WTC11 (cell line): ENCODE results near the gene RAPGEF1.

Source experiments
- FOXJ3 ChIP-seq: sonication (generic); formaldehyde crosslinking; IDR thresholded peaks from 2 replicates; pipeline ENCODE4 v1.9.0; 2021; ENCODE audit warnings: missing genetic modification reagents, mild to moderate bottlenecking, borderline replicate concordance
- NR3C1 ChIP-seq: sonication (generic); formaldehyde crosslinking; conservative IDR thresholded peaks from 2 replicates; pipeline ENCODE4 v1.8.1; 2023; ENCODE audit warnings: low read depth, mild to moderate bottlenecking, missing genetic modification reagents
- SMAD4 ChIP-seq: sonication (generic); formaldehyde crosslinking; IDR thresholded peaks from 2 replicates; pipeline ENCODE4 v1.8.0; 2022; ENCODE audit warnings: mild to moderate bottlenecking, missing genetic modification reagents
- TEAD4 ChIP-seq: sonication (generic); formaldehyde crosslinking; IDR thresholded peaks from 2 replicates; pipeline ENCODE4 v1.8.0; 2022; ENCODE audit warnings: mild to moderate bottlenecking, missing genetic modification reagents
- TF ChIP-seq, protein P1 (sequence below): sonication (generic); formaldehyde crosslinking; IDR thresholded peaks from 2 replicates; pipeline ENCODE4 v1.8.0; 2022; ENCODE audit warnings: missing genetic modification reagents
- TF ChIP-seq, protein P2 (sequence below): sonication (generic); formaldehyde crosslinking; IDR thresholded peaks from 2 replicates; pipeline ENCODE4 v1.8.1; 2022; ENCODE audit warnings: low read depth, missing genetic modification reagents, borderline replicate concordance
- TF ChIP-seq, protein P3 (sequence below): sonication (generic); formaldehyde crosslinking; IDR thresholded peaks from 2 replicates; pipeline ENCODE4 v1.8.1; 2022; ENCODE audit warnings: mild to moderate bottlenecking, moderate library complexity, missing genetic modification reagents
- TF ChIP-seq, protein P4 (sequence below): sonication (generic); formaldehyde crosslinking; IDR thresholded peaks from 2 replicates; pipeline ENCODE4 v1.8.1; 2023; ENCODE audit warnings: mild to moderate bottlenecking, missing genetic modification reagents, moderate library complexity
- TF ChIP-seq, protein P5 (sequence below): fragments of 200-600 bp; IDR thresholded peaks from 2 replicates; pipeline ENCODE4 v1.8.0; 2022; ENCODE audit warnings: antibody characterized with exemption
- TF ChIP-seq, protein P6 (sequence below): sonication (generic); formaldehyde crosslinking; IDR thresholded peaks from 2 replicates; pipeline ENCODE4 v1.8.0; 2022; ENCODE audit warnings: mild to moderate bottlenecking, missing genetic modification reagents
- TF ChIP-seq, protein P7 (sequence below): sonication (generic); formaldehyde crosslinking; IDR thresholded peaks from 2 replicates; pipeline ENCODE4 v1.8.0; 2022; ENCODE audit warnings: mild to moderate bottlenecking, missing genetic modification reagents
- TF ChIP-seq, protein P8 (sequence below): sonication (generic); formaldehyde crosslinking; IDR thresholded peaks from 2 replicates; pipeline ENCODE4 v1.8.0; 2022; ENCODE audit warnings: mild to moderate bottlenecking, missing genetic modification reagents

DNA sequence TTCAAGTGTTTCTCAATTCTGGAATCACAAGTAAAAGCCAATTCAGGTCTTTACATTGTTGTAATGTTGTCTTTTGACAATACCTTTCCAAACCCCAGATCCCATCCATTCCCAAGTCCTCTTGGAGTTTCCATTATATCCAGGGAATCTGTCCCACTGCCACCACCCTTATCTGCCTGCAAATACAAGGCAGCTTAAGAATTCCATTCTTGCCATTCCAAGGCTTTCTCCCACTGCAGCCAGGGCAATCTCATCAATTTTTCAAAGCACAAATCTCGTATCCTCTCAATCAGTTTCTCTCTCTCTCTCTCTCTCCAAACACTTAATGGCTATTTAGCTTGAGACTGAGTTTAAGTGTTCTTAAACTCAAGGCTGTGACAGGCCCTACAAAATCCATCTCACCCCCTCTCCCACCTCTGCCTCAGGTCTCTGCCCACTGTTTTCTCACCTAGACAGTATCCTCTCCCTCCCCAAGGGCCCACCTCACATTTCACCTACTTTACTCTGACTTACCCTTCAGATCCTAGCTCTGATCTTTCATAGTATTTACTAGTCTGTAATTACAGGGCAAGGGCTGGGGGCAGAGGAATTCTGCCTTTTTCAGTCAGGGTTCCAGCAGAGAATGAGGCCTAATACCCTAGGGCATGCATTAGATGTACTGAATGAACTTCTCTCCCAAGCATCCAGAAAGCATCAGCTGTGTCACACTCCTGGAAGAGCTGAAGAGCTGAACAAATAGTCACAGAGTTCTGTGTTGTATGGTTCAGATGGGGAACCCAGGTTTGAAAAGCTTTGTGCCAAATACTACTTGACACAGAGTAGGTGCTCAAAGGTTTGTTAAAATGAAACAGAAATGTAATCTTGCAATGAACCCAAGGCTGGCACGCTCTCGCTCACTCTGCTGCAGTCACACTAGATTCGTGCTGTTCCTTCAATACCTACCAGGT, 46.0 kb downstream of the RAPGEF1 start:
- TF ChIP-seq, protein P1, sequence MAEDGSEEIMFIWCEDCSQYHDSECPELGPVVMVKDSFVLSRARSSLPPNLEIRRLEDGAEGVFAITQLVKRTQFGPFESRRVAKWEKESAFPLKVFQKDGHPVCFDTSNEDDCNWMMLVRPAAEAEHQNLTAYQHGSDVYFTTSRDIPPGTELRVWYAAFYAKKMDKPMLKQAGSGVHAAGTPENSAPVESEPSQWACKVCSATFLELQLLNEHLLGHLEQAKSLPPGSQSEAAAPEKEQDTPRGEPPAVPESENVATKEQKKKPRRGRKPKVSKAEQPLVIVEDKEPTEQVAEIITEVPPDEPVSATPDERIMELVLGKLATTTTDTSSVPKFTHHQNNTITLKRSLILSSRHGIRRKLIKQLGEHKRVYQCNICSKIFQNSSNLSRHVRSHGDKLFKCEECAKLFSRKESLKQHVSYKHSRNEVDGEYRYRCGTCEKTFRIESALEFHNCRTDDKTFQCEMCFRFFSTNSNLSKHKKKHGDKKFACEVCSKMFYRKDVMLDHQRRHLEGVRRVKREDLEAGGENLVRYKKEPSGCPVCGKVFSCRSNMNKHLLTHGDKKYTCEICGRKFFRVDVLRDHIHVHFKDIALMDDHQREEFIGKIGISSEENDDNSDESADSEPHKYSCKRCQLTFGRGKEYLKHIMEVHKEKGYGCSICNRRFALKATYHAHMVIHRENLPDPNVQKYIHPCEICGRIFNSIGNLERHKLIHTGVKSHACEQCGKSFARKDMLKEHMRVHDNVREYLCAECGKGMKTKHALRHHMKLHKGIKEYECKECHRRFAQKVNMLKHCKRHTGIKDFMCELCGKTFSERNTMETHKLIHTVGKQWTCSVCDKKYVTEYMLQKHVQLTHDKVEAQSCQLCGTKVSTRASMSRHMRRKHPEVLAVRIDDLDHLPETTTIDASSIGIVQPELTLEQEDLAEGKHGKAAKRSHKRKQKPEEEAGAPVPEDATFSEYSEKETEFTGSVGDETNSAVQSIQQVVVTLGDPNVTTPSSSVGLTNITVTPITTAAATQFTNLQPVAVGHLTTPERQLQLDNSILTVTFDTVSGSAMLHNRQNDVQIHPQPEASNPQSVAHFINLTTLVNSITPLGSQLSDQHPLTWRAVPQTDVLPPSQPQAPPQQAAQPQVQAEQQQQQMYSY: no peak
- TF ChIP-seq, protein P2, sequence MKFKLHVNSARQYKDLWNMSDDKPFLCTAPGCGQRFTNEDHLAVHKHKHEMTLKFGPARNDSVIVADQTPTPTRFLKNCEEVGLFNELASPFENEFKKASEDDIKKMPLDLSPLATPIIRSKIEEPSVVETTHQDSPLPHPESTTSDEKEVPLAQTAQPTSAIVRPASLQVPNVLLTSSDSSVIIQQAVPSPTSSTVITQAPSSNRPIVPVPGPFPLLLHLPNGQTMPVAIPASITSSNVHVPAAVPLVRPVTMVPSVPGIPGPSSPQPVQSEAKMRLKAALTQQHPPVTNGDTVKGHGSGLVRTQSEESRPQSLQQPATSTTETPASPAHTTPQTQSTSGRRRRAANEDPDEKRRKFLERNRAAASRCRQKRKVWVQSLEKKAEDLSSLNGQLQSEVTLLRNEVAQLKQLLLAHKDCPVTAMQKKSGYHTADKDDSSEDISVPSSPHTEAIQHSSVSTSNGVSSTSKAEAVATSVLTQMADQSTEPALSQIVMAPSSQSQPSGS: no peak
- TF ChIP-seq, protein P3, sequence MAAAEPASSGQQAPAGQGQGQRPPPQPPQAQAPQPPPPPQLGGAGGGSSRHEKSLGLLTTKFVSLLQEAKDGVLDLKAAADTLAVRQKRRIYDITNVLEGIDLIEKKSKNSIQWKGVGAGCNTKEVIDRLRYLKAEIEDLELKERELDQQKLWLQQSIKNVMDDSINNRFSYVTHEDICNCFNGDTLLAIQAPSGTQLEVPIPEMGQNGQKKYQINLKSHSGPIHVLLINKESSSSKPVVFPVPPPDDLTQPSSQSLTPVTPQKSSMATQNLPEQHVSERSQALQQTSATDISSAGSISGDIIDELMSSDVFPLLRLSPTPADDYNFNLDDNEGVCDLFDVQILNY (CRISPR knock-in tag): no peak
- TF ChIP-seq FOXJ3 (CRISPR knock-in tag) (no peak), NR3C1 (CRISPR knock-in tag) (no peak), SMAD4 (no peak), TEAD4 (no peak)
- TF ChIP-seq, protein P4, sequence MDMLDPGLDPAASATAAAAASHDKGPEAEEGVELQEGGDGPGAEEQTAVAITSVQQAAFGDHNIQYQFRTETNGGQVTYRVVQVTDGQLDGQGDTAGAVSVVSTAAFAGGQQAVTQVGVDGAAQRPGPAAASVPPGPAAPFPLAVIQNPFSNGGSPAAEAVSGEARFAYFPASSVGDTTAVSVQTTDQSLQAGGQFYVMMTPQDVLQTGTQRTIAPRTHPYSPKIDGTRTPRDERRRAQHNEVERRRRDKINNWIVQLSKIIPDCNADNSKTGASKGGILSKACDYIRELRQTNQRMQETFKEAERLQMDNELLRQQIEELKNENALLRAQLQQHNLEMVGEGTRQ (CRISPR knock-in tag): no peak
- TF ChIP-seq, protein P5, sequence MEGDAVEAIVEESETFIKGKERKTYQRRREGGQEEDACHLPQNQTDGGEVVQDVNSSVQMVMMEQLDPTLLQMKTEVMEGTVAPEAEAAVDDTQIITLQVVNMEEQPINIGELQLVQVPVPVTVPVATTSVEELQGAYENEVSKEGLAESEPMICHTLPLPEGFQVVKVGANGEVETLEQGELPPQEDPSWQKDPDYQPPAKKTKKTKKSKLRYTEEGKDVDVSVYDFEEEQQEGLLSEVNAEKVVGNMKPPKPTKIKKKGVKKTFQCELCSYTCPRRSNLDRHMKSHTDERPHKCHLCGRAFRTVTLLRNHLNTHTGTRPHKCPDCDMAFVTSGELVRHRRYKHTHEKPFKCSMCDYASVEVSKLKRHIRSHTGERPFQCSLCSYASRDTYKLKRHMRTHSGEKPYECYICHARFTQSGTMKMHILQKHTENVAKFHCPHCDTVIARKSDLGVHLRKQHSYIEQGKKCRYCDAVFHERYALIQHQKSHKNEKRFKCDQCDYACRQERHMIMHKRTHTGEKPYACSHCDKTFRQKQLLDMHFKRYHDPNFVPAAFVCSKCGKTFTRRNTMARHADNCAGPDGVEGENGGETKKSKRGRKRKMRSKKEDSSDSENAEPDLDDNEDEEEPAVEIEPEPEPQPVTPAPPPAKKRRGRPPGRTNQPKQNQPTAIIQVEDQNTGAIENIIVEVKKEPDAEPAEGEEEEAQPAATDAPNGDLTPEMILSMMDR: no peak
- TF ChIP-seq, protein P6, sequence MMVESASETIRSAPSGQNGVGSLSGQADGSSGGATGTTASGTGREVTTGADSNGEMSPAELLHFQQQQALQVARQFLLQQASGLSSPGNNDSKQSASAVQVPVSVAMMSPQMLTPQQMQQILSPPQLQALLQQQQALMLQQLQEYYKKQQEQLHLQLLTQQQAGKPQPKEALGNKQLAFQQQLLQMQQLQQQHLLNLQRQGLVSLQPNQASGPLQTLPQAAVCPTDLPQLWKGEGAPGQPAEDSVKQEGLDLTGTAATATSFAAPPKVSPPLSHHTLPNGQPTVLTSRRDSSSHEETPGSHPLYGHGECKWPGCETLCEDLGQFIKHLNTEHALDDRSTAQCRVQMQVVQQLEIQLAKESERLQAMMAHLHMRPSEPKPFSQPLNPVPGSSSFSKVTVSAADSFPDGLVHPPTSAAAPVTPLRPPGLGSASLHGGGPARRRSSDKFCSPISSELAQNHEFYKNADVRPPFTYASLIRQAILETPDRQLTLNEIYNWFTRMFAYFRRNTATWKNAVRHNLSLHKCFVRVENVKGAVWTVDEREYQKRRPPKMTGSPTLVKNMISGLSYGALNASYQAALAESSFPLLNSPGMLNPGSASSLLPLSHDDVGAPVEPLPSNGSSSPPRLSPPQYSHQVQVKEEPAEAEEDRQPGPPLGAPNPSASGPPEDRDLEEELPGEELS (CRISPR knock-in tag): no peak
- TF ChIP-seq, protein P7, sequence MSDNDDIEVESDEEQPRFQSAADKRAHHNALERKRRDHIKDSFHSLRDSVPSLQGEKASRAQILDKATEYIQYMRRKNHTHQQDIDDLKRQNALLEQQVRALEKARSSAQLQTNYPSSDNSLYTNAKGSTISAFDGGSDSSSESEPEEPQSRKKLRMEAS (CRISPR knock-in tag): no peak
- TF ChIP-seq, protein P8, sequence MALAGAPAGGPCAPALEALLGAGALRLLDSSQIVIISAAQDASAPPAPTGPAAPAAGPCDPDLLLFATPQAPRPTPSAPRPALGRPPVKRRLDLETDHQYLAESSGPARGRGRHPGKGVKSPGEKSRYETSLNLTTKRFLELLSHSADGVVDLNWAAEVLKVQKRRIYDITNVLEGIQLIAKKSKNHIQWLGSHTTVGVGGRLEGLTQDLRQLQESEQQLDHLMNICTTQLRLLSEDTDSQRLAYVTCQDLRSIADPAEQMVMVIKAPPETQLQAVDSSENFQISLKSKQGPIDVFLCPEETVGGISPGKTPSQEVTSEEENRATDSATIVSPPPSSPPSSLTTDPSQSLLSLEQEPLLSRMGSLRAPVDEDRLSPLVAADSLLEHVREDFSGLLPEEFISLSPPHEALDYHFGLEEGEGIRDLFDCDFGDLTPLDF: no peak
